Measurements from ENCODE around the gene POMGNT1.

GRCh38 chr1:46224966-46225365, 26.7 kb upstream of the POMGNT1 start:
- TF ChIP-seq POLR2A (IDR thresholded peaks at IDR 0.05) = no peak
- TF ChIP-seq, protein P1, sequence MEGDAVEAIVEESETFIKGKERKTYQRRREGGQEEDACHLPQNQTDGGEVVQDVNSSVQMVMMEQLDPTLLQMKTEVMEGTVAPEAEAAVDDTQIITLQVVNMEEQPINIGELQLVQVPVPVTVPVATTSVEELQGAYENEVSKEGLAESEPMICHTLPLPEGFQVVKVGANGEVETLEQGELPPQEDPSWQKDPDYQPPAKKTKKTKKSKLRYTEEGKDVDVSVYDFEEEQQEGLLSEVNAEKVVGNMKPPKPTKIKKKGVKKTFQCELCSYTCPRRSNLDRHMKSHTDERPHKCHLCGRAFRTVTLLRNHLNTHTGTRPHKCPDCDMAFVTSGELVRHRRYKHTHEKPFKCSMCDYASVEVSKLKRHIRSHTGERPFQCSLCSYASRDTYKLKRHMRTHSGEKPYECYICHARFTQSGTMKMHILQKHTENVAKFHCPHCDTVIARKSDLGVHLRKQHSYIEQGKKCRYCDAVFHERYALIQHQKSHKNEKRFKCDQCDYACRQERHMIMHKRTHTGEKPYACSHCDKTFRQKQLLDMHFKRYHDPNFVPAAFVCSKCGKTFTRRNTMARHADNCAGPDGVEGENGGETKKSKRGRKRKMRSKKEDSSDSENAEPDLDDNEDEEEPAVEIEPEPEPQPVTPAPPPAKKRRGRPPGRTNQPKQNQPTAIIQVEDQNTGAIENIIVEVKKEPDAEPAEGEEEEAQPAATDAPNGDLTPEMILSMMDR (IDR thresholded peaks at IDR 0.05 in 8 of 11, conservative IDR thresholded peaks at IDR 0.05 in 3 of 11) = no peak
- TF ChIP-seq POLR2AphosphoS5 (IDR thresholded peaks at IDR 0.05) = no peak
